ENCODE results near the gene B4GALT5.
"Not testable (repeated sequence)": the region's sequence is repeated elsewhere in the genome, so short reads cannot be mapped to it uniquely, and the experiment has no call there.

The B4GALT5 gene

DNA sequence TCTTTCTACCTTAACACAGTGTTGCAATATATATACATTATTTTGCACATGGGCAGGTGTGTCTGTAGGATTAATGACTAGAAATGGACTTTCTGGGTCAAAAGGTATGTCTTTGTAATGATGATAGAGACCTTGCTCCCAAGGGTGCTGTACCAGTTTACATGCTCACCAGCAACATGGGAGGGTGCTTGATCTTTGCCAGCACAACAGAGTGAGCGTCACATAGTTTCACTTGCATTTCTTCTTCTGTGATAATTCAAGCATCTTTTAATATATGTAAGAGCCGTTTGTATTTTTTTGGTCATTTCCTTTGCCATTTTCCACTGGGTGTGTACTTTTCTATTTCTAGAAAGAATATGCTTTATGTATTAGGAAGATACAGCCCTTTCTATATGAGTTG is 23.6 kb upstream of the B4GALT5 start:
- no peak overlapping the region for H3K4me3 ChIP-seq (ENCODE audit: low read depth, low read length)

GRCh38 chr20:49729780-49730179 is 16.1 kb upstream of the B4GALT5 start:
- H3K4me3 ChIP-seq (ENCODE audit: low read depth, low read length) = no peak overlapping the region

GRCh38 chr20:49727894-49728885 is 14.5 kb upstream of the B4GALT5 start:
- no peak overlapping the region for H3K4me3 ChIP-seq (ENCODE audit: low read depth, low read length)

DNA sequence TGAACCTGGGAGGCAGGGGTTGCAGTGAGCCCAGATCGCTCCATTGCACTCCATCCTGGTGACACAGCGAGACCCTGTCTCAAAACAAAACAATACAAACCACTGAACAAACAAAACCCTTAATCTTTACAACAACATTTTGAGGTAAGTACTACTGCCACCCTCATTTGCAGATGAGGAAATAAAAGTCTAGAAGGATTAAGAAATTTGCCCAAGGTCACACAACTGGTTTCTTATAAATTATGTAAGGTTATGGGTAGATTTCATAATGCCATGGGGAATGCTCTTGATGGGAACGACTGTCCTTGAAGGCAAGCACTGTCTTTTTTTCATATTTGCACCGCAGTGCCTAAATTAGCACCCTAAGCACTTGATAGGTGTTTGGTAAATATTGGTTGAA is 13.8 kb upstream of the B4GALT5 start:
- no peak overlapping the region for H3K4me3 ChIP-seq (ENCODE audit: low read depth, low read length)

DNA sequence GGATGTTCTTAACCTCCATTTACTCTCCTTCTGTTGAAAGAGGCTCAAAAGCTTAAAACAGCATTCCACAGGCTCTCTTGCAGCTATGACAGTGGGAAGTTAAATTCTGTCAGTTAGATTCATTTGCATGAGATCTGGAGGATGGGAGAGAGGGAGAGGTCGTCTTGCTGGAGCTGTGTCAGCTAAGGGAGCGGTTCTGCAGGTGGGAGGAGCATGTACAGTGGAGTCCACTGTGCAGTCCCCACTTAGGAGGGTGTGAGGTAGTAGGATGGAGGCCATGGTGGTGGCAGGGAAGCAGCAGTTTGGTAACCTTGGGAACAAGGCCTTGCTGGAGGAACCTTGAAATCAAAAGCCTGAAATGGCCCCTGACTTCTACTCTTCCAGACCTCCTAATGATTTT is 12.0 kb upstream of the B4GALT5 start:
- H3K4me3 ChIP-seq (ENCODE audit: low read depth, low read length) = no peak overlapping the region

DNA sequence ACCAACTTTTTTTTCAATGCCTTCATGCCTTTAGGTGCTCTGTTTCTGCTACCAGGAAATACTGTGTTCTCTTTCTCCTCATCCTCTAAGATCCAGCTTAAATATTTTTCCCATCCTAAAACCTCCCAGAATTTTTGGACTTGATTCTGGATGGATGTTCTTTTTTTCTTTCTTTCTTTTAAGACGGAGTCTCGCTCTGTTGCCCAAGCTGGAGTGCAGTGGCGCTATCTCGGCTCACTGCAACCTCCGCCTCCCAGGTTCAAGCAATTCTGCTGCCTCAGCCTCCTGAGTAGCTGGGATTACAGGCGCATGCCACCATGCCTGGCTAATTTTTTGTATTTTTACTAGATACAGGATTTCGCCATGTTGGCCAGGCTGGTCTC is 11.5 kb upstream of the B4GALT5 start:
- not testable (repeated sequence) for H3K4me3 ChIP-seq (ENCODE audit: low read depth, low read length)

DNA sequence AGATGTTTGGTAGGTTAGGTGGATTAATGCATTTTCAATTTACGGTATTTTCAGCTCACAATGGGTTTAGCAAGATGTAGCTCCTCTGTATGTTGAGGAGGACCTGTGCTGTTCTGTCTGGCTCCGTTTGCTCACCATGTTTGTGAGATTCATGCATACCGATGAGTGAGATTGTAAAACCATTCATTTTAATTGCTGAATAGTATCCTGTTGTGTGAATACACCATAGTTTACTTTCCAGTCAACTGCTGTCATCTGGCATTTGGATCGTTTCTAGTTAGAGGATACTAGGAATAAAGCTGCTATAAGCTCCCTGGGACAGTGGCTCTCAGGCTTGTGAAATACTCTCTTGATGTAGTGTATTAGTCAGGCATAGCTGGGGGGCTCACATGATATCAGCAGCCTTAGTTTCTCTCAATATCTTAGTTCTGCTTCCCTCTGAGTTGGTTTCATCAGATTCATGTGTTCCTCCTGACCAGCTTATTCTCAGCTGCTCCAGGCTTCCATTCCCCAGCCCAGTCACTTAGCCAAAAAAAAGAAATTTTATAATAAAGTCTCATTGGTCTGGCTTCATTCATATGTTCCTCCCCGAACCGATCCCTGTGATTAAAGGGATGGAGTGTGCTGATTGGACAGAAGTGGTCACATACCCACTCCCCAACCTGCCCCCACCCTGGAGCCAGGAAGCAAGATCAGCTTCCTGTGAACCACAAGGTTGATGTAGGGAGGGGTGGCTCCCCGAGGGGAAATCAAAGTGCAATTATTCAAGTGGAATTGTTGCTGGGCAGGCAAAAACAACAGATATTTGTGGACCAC is 10.9 kb upstream of the B4GALT5 start:
- no peak overlapping the region for H3K4me3 ChIP-seq (ENCODE audit: low read depth, low read length)

DNA sequence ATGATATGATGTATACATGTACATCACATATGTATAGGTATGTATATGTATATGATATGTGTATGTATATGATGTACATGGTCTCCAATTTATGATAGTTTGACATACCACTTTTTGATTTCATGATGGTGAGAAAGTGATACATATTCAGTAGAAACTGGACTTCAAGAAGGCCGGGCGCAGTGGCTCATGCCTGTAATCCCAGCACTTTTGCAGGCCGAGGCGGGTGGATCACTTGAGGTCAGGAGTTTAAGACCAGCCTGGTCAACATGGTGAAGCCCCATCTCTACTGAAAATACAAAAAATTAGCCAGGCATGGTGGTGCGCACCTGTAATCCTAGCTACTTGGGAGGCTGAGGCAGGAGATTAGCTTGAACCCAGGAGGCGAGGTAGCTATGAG is 10.1 kb upstream of the B4GALT5 start:
- H3K4me3 ChIP-seq (ENCODE audit: low read depth, low read length) = not testable (repeated sequence)

GRCh38 chr20:49721326-49721725 is 7.6 kb upstream of the B4GALT5 start:
- H3K4me3 ChIP-seq (ENCODE audit: low read depth, low read length) = not testable (repeated sequence)

DNA sequence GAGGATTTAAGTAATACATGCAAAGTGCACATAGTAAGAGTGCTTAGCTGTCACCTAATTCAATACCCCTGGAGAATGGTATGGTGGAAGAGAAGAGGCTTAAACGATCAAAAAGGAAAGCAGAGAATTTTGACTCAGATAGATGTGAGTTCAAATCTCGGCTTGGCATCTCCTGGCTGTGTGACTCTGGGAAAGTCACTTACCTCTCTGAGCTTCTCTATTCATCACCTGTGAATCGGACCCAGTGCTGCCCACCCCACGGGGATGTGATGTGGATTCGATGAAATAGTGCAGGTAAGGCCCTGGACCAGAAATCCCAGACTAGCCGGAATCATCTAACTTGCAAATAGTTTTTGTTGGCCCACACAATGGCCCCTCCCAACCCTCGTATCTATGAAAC is 1.8 kb upstream of the B4GALT5 start:
- no peak overlapping the region for H3K4me3 ChIP-seq (ENCODE audit: low read depth, low read length)

DNA sequence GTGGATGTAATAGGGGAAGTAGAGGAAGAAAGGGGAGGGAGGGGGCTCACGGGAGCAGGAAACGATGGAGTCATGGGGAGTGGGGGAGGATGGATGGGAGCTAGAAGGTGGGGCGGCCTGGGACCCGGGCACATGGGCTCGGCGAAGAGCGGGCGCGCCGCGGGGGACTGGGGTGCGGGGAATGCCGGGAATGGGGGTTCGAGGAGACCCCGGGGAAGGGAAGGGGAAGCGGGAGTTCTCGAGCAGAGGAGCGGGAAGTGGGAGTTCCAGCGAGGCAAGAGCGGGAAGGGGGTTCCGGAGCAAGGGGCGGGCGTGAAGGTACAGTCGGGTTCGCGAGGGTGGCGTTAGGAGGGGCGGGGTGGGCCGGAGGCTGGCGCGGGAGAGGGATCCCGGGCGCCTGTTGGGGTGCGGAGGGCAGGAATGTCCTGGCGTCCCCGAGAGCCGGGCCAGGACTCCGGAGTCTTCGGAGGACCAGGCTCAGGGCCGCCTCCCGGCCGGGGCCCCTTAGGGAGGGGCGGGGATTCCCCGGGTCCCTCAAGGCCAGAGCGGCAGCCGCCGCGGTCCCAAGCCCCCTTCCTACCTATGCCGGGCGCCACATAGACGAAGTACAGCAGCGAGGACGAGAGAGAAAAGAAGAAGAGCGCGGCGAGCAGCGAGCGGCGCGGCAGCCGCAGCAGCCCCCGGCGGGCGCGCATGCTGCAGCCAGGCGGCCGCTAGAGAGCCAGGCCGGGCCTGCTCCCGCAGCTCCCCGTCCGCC is 504 bp downstream of the B4GALT5 start:
- H3K4me3 ChIP-seq (ENCODE audit: low read depth, low read length) = peak overlapping the region; percentile 87

DNA sequence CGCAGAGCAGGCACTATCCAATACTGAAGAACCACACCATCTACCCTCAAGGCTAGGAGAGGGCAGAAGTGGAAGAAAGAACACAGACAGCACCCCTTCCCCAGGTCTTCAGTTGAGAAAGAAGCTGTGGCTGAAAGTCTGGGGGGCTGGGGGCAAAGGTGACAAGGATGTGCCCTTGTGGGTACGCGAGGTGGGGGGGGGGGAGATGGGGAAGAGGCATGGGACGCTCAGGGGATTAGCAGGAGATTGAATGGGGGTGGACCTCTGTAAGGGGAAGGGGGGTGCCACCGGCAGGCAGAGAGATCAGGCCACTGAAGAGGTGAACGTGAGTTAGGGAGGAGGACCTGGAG is 1.1 kb downstream of the B4GALT5 start:
- peak overlapping the region; percentile 87 for H3K4me3 ChIP-seq (ENCODE audit: low read depth, low read length)

- H3K4me3 ChIP-seq (ENCODE audit: low read depth, low read length) = peak overlapping the region; percentile 87
Observed at GRCh38 chr20:49712118-49712517, 1.6 kb downstream of the B4GALT5 start.

DNA sequence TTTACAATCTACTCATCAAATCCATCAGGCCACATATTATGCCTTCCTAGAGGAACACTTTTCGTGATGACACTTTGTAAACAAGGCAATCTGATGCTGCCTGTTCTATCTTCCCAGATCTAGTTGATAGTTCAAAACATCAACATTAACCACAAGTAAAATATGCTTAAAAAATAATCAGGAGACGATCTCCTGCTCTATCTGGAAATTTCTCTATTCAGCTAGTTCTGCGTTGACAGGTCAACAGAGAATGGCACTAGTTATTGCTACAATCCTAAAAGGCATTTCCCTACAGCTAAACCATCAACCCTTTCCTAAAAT is 2.1 kb downstream of the B4GALT5 start:
- H3K4me3 ChIP-seq (ENCODE audit: low read depth, low read length) = no peak overlapping the region

DNA sequence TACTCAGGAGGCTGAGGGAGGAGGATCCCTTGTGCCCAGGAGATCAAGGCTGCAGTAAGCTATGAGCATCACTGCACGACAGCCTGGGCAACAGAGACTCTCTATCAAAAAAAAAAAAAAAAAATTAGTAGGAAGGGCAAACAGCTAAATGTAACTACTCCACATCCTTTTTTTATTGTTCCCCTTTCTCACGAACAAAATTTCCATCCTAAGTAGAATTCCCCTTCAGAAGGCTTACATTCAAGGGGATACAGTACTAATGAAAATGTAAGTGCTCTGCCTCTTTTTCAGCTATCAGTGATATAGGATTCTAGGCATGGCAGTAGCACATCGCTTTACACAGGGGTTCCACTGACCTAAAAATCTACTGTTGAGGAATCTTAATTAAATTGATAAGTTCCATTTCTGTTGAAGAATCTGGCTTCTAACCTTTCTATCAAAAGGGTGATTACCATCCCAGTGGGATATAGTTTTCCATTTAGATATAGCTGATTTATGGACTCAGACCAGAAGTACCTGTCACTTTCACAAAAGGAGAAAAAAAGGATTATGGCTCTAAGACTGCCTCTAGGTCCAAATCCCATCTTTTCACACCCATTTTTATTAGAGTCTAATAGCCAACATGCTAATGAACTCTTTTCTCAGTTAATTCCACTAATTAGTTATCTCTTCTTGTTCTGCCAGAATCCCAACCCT is 2.6 kb downstream of the B4GALT5 start:
- no peak overlapping the region for H3K4me3 ChIP-seq (ENCODE audit: low read depth, low read length)

DNA sequence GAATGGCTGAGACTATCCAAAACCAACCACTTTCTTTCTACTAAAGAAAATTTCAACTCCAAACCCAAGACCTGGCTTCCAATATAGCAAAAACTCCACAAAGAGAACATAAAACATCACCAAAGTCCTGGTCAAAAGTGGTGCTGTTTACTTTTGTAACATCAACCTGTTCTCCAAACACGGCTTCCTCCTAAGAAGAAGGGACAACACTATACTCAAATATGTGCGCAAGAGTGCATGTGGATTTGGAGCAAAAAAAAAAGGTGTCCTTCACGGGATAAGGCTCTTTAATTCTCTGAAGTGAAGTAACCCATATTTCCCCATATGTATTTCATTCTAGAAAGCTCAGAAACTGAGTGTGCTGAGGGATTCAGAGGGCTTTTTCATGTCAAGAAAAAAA is 6.6 kb downstream of the B4GALT5 start:
- H3K4me3 ChIP-seq (ENCODE audit: low read depth, low read length) = no peak overlapping the region

DNA sequence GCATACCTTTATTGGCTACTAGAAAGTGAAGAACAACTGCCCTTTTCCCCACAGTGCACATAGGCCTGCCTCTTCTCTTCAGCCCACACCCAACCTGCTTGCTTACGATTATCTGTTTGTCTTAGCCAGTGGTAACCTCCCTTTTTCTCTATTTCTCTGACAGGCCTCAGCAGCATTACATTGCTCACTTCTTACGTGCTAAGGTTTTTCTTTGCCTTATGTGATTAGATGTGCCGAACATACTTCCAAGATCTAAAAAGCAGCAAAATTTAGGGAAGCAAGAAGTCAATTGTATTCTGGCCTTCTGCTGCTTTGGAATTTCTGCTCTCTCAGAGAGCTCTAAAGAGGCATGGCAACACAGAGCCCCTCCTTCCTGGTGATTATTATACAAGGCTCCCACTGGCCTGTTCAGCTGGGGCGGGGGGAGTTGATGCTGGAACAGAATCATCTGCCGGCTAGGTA is 7.0 kb downstream of the B4GALT5 start:
- H3K4me3 ChIP-seq (ENCODE audit: low read depth, low read length) = no peak overlapping the region

- H3K4me3 ChIP-seq (ENCODE audit: low read depth, low read length) = not testable (repeated sequence)
Observed at GRCh38 chr20:49705893-49706292, 7.8 kb downstream of the B4GALT5 start.

- H3K4me3 ChIP-seq (ENCODE audit: low read depth, low read length) = no peak overlapping the region
Observed at GRCh38 chr20:49705358-49705757, 8.3 kb downstream of the B4GALT5 start.

DNA sequence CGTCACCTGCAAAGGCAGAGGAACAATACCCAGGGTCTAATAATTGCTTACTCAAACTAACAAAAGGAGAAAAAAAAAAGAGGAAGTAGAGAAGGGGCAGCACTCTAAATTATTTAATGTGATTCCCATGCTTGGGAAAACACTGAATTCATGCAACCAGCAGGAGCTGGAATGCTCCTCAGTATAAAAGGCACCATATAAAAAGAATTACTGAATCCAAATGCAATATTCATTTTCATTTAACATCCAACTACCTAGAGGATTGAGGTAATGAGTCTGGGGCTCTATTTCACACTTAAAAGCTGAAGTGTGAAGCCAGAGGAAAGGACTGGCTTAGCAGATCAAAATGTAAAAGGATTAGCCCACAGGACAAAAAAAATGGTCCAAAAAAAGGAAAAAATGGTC is 8.7 kb downstream of the B4GALT5 start:
- H3K4me3 ChIP-seq (ENCODE audit: low read depth, low read length) = no peak overlapping the region

DNA sequence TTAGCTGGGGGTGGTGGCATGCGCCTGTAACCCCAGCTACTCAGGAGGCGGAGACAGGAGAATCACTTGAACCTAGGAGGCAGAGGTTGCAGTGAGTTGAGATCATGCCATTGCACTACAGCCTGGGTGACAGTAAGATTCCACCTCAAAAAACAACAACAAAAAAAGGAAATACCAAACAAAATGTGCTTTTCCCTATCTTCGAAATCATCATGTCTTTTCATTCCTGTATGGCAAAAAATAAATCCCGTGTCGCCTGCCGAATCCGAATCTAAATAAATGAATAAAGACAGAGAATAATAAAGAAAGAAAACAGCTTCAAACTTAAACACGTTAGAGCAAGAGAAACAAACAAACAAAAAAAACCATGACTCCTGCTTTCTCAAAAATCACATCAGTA is 11.8 kb downstream of the B4GALT5 start:
- no peak overlapping the region for H3K4me3 ChIP-seq (ENCODE audit: low read depth, low read length)
